MM.1S (cell line): ENCODE results near the gene CLDN20.
"Not testable (repeated sequence)": the region's sequence is repeated elsewhere in the genome, so short reads cannot be mapped to it uniquely, and the experiment has no call there.

Experiments
- DNase-seq: peaks from one replicate; pipeline ENCODE4 v3.0.0-alpha.2; 2015
- H2AFZ ChIP-seq: fragments of 300-600 bp; sonication (generic); 2 replicates; pipeline ENCODE4 v1.6.0; 2016; ENCODE audit warnings: antibody characterized with exemption, low read length
- H3F3A ChIP-seq: fragments of 300-600 bp; sonication (generic); 2 replicates; pipeline ENCODE4 v1.6.1; 2016; ENCODE audit warnings: mild to moderate bottlenecking, antibody characterized with exemption, low read length, moderate library complexity, mixed read lengths; ENCODE audit not compliant: insufficient read depth
- H3K27ac ChIP-seq: fragments of 300-600 bp; sonication (generic); 2 replicates; pipeline ENCODE4 v1.5.1; 2016; ENCODE audit warnings: mild to moderate bottlenecking, low read length
- H3K27me3 ChIP-seq: fragments of 300-600 bp; sonication (generic); replicated peaks from 2 replicates; pipeline ENCODE4 v1.6.0; 2016; ENCODE audit warnings: low read length; ENCODE audit not compliant: insufficient read depth
- H3K36me3 ChIP-seq: fragments of 300-600 bp; sonication (generic); replicated peaks from 2 replicates; pipeline ENCODE4 v1.6.1; 2016; ENCODE audit warnings: mild to moderate bottlenecking, low read length, mixed read lengths; ENCODE audit not compliant: insufficient read depth
- H3K4me1 ChIP-seq: fragments of 300-600 bp; sonication (generic); 2 replicates; pipeline ENCODE4 v1.6.1; 2016; ENCODE audit warnings: low read length, mixed read lengths
- H3K4me2 ChIP-seq: fragments of 300-600 bp; sonication (generic); 2 replicates; pipeline ENCODE4 v1.6.0; 2016; ENCODE audit warnings: low read depth, low read length
- H3K4me3 ChIP-seq: fragments of 300-600 bp; sonication (generic); 2 replicates; pipeline ENCODE4 v1.5.1; 2016; ENCODE audit warnings: low read length, mixed read lengths
- H3K79me2 ChIP-seq: fragments of 300-600 bp; sonication (generic); 2 replicates; pipeline ENCODE4 v1.6.1; 2016; ENCODE audit warnings: mixed run types, low read length, mixed read lengths
- H3K9ac ChIP-seq: fragments of 300-600 bp; sonication (generic); 2 replicates; pipeline ENCODE4 v1.6.1; 2016; ENCODE audit warnings: low read length, mixed read lengths
- H3K9me2 ChIP-seq: fragments of 300-600 bp; sonication (generic); replicated peaks from 2 replicates; pipeline ENCODE4 v1.6.1; 2016; ENCODE audit warnings: mild to moderate bottlenecking, low read length, mixed read lengths; ENCODE audit not compliant: insufficient read depth
- H3K9me3 ChIP-seq: fragments of 300-600 bp; sonication (generic); replicated peaks from 2 replicates; pipeline ENCODE4 v1.6.1; 2016; ENCODE audit warnings: mild to moderate bottlenecking, low read length, mixed read lengths; ENCODE audit not compliant: insufficient read depth
- H4K20me1 ChIP-seq: fragments of 300-600 bp; sonication (generic); 2 replicates; pipeline ENCODE4 v1.6.1; 2016; ENCODE audit warnings: mild to moderate bottlenecking, low read length, moderate library complexity, mixed read lengths; ENCODE audit not compliant: insufficient read depth
- EZH2 ChIP-seq: fragments of 300-600 bp; sonication (generic); optimal IDR thresholded peaks from 2 replicates; pipeline ENCODE3; 2017; ENCODE audit warnings: low read depth, mild to moderate bottlenecking, antibody characterized with exemption, low read length, mixed read lengths
- EZH2phosphoT487 ChIP-seq: fragments of 300-600 bp; sonication (generic); IDR thresholded peaks from 2 replicates; pipeline ENCODE4 v1.6.1; 2018; ENCODE audit warnings: antibody characterized with exemption, low read length
- TF ChIP-seq, protein P1 (sequence below): fragments of 300-600 bp; sonication (generic); IDR thresholded peaks from 2 replicates; pipeline ENCODE4 v1.5.1; 2016; ENCODE audit warnings: antibody characterized with exemption, low read length, mixed read lengths

The CLDN20 gene

DNA sequence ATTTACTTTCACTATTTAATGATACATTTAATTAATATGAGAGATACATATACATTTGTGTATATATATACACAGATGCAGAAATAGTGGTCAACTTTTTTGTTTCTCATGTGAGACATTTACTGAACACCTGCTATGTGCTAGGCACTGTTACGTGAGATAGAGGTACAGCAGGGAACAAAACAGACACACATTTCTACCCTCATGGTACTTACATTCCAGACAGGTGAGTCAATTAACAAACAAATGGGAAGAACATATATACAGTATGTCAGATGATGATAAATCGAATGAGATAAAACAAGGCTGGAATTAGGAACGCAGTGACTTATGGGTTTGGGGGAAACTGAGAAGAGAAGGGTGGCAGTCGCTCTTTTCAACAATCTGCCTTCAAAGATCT, 45.3 kb downstream of the CLDN20 start:
- Histone ChIP-seq H3K36me3 (no peaks in the 10 kb centered on the region), H3K9me2 (no peaks in the 10 kb centered on the region), H3K9ac (no peak overlapping the region), H3F3A (no peaks in the 10 kb centered on the region), H3K4me1 (no peaks in the 10 kb centered on the region), H4K20me1 (no peaks in the 10 kb centered on the region), H3K79me2 (no peaks in the 10 kb centered on the region), H3K4me2 (no peak overlapping the region), H3K4me3 (no peak overlapping the region), H3K27me3 (no peaks in the 10 kb centered on the region), H3K9me3 (no peaks in the 10 kb centered on the region), H2AFZ (no peak overlapping the region), H3K27ac (no peak overlapping the region)
- TF ChIP-seq, protein P1, sequence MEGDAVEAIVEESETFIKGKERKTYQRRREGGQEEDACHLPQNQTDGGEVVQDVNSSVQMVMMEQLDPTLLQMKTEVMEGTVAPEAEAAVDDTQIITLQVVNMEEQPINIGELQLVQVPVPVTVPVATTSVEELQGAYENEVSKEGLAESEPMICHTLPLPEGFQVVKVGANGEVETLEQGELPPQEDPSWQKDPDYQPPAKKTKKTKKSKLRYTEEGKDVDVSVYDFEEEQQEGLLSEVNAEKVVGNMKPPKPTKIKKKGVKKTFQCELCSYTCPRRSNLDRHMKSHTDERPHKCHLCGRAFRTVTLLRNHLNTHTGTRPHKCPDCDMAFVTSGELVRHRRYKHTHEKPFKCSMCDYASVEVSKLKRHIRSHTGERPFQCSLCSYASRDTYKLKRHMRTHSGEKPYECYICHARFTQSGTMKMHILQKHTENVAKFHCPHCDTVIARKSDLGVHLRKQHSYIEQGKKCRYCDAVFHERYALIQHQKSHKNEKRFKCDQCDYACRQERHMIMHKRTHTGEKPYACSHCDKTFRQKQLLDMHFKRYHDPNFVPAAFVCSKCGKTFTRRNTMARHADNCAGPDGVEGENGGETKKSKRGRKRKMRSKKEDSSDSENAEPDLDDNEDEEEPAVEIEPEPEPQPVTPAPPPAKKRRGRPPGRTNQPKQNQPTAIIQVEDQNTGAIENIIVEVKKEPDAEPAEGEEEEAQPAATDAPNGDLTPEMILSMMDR, result no peak
- TF ChIP-seq EZH2 (no peak), EZH2phosphoT487 (no peak)
- no peak for DNase-seq

DNA sequence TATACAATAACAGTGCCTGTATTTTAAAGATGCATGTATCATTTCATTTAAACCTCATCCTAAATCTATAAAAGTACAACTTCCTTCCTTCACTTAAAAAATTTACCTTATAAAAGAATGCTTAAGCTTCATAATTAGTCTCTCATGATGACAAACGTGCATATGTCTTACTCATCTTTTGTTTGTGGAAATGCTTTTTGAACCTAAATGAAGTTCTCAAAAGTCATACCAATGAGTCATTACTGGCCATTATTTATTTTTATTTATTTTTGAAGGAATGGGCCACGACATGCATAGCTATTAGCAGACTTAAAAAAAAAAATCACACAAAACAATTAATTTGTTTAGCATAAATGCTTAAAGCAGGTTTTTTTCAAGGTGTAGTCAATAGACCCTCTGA, 46.8 kb downstream of the CLDN20 start:
- DNase-seq, result no peak
- peaks cover 11% of the 10 kb centered on the region for H3F3A ChIP-seq
- H3K4me2 ChIP-seq, result no peak overlapping the region
- no peaks in the 10 kb centered on the region for H3K36me3 ChIP-seq
- no peaks in the 10 kb centered on the region for H3K4me1 ChIP-seq
- no peaks in the 10 kb centered on the region for H3K9me3 ChIP-seq
- H3K4me3 ChIP-seq, result no peak overlapping the region
- no peak for TF ChIP-seq EZH2phosphoT487
- no peak for TF ChIP-seq EZH2
- TF ChIP-seq, protein P1, result no peak
- H3K27me3 ChIP-seq, result no peaks in the 10 kb centered on the region
- H3K9me2 ChIP-seq, result no peaks in the 10 kb centered on the region
- no peak overlapping the region for H3K9ac ChIP-seq
- H4K20me1 ChIP-seq, result no peaks in the 10 kb centered on the region
- H3K27ac ChIP-seq, result no peak overlapping the region
- H3K79me2 ChIP-seq, result no peaks in the 10 kb centered on the region
- H2AFZ ChIP-seq, result no peak overlapping the region

DNA sequence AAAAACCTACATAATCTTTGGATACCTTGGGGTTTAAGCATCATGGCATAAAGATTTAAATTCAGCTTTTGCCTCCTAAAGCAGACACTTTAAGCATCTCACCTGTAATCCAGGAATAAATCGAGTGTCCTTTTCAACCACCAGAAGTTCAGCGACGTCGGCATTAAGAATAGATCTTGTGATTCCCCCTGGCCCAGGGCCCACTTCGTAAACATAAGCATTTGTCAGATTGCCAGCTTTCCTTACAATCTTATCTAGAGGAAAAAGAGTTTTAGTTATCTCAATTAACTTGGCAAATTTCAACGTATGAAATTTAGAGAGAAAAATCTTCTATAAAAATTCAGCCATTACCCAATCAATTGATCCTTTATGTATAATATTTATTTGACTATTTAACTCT, 47.3 kb downstream of the CLDN20 start:
- Histone ChIP-seq H3K9ac (no peak overlapping the region), H3K4me1 (no peaks in the 10 kb centered on the region), H3K36me3 (no peaks in the 10 kb centered on the region), H3K9me3 (no peaks in the 10 kb centered on the region), H4K20me1 (no peaks in the 10 kb centered on the region), H3F3A (peaks cover 12% of the 10 kb centered on the region), H3K4me3 (no peak overlapping the region), H3K27me3 (no peaks in the 10 kb centered on the region), H3K4me2 (no peak overlapping the region), H3K9me2 (no peaks in the 10 kb centered on the region), H2AFZ (no peak overlapping the region), H3K27ac (no peak overlapping the region), H3K79me2 (no peaks in the 10 kb centered on the region)
- TF ChIP-seq, protein P1, result no peak
- no peak for TF ChIP-seq EZH2
- no peak for TF ChIP-seq EZH2phosphoT487
- DNase-seq, result no peak

DNA sequence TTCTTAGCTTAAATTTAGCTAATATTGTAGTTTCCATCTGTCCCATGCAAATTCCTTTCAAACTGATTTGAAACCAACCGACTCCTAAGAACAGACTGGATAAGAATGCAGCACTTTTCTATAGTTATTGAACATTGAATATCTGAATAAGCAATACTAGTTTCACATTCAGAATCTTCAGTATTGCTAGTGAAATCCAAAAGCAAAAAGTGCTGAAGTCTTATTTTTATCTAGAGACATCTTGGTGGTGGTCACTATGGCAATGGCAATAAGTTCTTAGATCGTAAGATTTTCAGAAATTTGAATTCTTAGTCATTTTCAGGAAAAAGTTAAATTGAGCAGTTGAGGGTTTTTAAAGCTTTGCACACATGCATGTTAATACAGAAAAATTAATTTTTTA, 47.8 kb downstream of the CLDN20 start:
- no peak overlapping the region for H3K9ac ChIP-seq
- no peaks in the 10 kb centered on the region for H3K9me2 ChIP-seq
- H3K27me3 ChIP-seq, result no peaks in the 10 kb centered on the region
- no peaks in the 10 kb centered on the region for H3K9me3 ChIP-seq
- H3K79me2 ChIP-seq, result no peaks in the 10 kb centered on the region
- peaks cover 12% of the 10 kb centered on the region for H3F3A ChIP-seq
- H3K36me3 ChIP-seq, result no peaks in the 10 kb centered on the region
- H3K4me3 ChIP-seq, result no peak overlapping the region
- no peaks in the 10 kb centered on the region for H3K4me1 ChIP-seq
- no peak overlapping the region for H3K4me2 ChIP-seq
- no peak for DNase-seq
- no peak overlapping the region for H2AFZ ChIP-seq
- TF ChIP-seq EZH2 (no peak), EZH2phosphoT487 (no peak)
- TF ChIP-seq, protein P1, result no peak
- H3K27ac ChIP-seq, result no peak overlapping the region
- H4K20me1 ChIP-seq, result no peaks in the 10 kb centered on the region

DNA sequence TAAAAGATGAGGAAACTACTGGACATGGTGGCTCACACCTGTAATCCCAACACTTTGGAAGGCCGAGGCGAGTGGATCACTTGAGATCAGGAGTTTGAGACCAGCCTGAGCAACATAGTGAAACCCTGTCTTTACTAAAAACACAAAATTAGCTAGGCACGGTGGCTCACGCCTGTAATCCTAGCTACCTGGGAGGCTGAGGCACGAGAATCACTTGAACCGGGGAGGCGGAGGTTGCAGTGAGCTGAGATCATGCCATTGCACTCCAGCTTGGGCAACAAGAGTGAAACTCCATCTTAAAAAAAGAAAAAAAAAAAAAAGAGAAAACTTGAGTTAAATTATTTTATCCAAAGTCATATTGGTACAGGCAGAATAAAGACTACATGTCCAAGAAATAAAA, 49.1 kb downstream of the CLDN20 start:
- not testable (repeated sequence) for H3K9ac ChIP-seq, H3K36me3 ChIP-seq, H3K27me3 ChIP-seq, DNase-seq, H3K4me3 ChIP-seq, H4K20me1 ChIP-seq, H3K79me2 ChIP-seq, H3K9me2 ChIP-seq, H3K9me3 ChIP-seq, H2AFZ ChIP-seq, H3K4me1 ChIP-seq, H3K27ac ChIP-seq
- H3F3A ChIP-seq, result peaks cover 12% of the 10 kb centered on the region
- H3K4me2 ChIP-seq, result peak overlapping the region; percentile 68; the same call in 1 of the 2 replicates
